CD4-positive, alpha-beta memory T cell (primary cell): Measurements from ENCODE around the gene FAM47E. TPM values are rescaled to one million over a fixed set of nuclear protein-coding genes. Genes with fewer than 3 reads are reported as not detected.

ENCODE experiments used
- CTCF ChIA-PET: fragments of 350-600 bp; sonication (Branson Sonifier 250); formaldehyde crosslinking; loops from one replicate; lab custom pipeline; 2021; ENCODE audit warnings: inconsistent platforms; ENCODE audit not compliant: partially characterized antibody; lab: Charles Lee
- POLR2A ChIA-PET: fragments of 350-600 bp; sonication (Branson Sonifier 250); formaldehyde crosslinking; loops from one replicate; lab custom pipeline; 2021; ENCODE audit not compliant: partially characterized antibody; lab: Charles Lee
- DNase-seq, 5 donors: peaks; one replicate each; pipeline versions ENCODE4 v3.0.0 to v3.0.0-alpha.2; 2020 to 2022; ENCODE audit warnings: mixed read lengths in 1 of 5
- H3K27ac ChIP-seq: one replicate; pipeline ENCODE4 v1.7.0; 2013; ENCODE audit warnings: low read depth, low read length
- H3K27me3 ChIP-seq: 2 replicates; pipeline ENCODE4 v1.7.0; 2013; ENCODE audit warnings: mild to moderate bottlenecking, low read length, moderate library complexity; ENCODE audit not compliant: insufficient read depth
- H3K36me3 ChIP-seq: 2 replicates; pipeline ENCODE4 v1.7.0; 2013; ENCODE audit warnings: mild to moderate bottlenecking, low read length, moderate library complexity; ENCODE audit not compliant: insufficient read depth
- H3K4me1 ChIP-seq: 2 replicates; pipeline ENCODE4 v1.7.0; 2013; ENCODE audit warnings: mild to moderate bottlenecking, low read length, moderate library complexity; ENCODE audit not compliant: insufficient read depth
- H3K4me3 ChIP-seq, 2 donors: one replicate each; pipeline ENCODE4 v1.7.0; 2013; ENCODE audit warnings: low read length in 2 of 2, mild to moderate bottlenecking in 1 of 2
- H3K9me3 ChIP-seq, 2 donors: one replicate each; pipeline ENCODE4 v1.7.0; 2013; ENCODE audit warnings: low read length in 2 of 2, control low read depth in 1 of 2; ENCODE audit not compliant: control insufficient read depth in 1 of 2
- H3K27ac Mint-ChIP-seq, 7 donors: one replicate each; pipeline ENCODE4 v1.8.0; 2020 to 2021; ENCODE audit warnings: mixed read lengths in 7 of 7, mild to moderate bottlenecking in 6 of 7, inconsistent platforms in 3 of 7, moderate library complexity in 3 of 7
- H3K27me3 Mint-ChIP-seq, 2 donors: one replicate each; pipeline ENCODE4 v1.8.0; 2020 to 2021; ENCODE audit warnings: mixed read lengths in 2 of 2
- H3K36me3 Mint-ChIP-seq, 2 donors: one replicate each; pipeline ENCODE4 v1.8.0; 2020 to 2021; ENCODE audit warnings: mixed read lengths in 2 of 2, inconsistent platforms in 1 of 2, mild to moderate bottlenecking in 1 of 2
- H3K4me1 Mint-ChIP-seq, 4 donors: one replicate each; pipeline ENCODE4 v1.8.0; 2020 to 2021; ENCODE audit warnings: mixed read lengths in 4 of 4, mild to moderate bottlenecking in 1 of 4
- H3K4me3 Mint-ChIP-seq, 8 donors: one replicate each; pipeline ENCODE4 v1.8.0; 2020 to 2021; ENCODE audit warnings: mixed read lengths in 8 of 8, mild to moderate bottlenecking in 7 of 8, moderate library complexity in 6 of 8, inconsistent platforms in 3 of 8
- H3K9me3 Mint-ChIP-seq, 8 donors: one replicate each; pipeline ENCODE4 v1.8.0; 2020 to 2021; ENCODE audit warnings: mixed read lengths in 8 of 8, mild to moderate bottlenecking in 5 of 8, inconsistent platforms in 3 of 8, moderate library complexity in 1 of 8
- intact Hi-C: fragments of 100-400 bp; cut with micrococcal nuclease; formaldehyde crosslinking; loops from one replicate; pipeline ENCODE4 v1.15.1; 2023
- polyA plus RNA-seq, 2 donors: library from polyadenylated mRNA; unstranded; fragments of 300-500 nt; fragmentation: Illumina TruSeq; gene quantifications; one replicate each; pipeline ENCODE4 v1.2.3, GENCODE V29; 2021
- total RNA-seq, 2 experiments: library from RNA; stranded (reverse); gene quantifications; one replicate each; pipeline ENCODE4 v1.2.3, GENCODE V29; 2021

FAM47E gene
- total and polyA plus RNA-seq, 4 experiments from 2014 or later = 0.18 to 0.64 TPM; not detected in 2

DNA sequence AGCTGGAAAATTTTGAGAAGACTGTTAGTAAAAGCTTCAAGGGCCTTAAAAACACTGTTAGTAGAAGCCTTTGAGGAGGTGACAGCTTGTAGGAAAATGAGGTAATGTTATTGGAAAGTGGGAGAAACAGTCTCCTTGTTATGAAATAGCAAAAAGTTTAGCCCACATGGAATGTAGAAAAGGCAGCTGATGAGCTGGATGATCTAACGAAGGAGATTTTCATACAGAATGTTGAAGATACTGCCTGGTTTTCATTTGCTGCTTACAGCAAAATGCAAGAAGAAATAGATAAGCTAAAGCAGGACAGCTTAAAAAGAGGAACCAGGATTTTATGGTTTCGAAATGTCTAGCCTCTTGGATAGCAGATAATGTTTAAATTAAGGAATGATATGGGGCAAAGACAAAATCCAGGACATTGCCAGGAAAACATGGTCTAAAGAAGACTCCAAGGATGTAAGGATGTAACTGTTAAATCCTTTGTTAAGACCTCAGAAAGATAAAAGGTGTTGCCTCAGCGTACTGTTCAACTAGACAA, 44.8 kb downstream of the FAM47E start:
- Mint-ChIP-seq H3K4me1 (peaks cover 3 to 13% (median 6%) of the 10 kb centered on the region in 4 donors), H3K27me3 (peaks cover 3 to 5% of the 10 kb centered on the region in 2 donors), H3K9me3 (peaks cover 4 to 31% (median 25%) of the 10 kb centered on the region in 8 donors), H3K36me3 (peaks cover 15 to 35% of the 10 kb centered on the region in 2 donors), H3K4me3 (no peak overlapping the region), H3K27ac (no peak overlapping the region)
- Histone ChIP-seq H3K4me3 (no peak overlapping the region), H3K4me1 (no peaks in the 10 kb centered on the region), H3K27ac (no peak overlapping the region), H3K36me3 (no peaks in the 10 kb centered on the region), H3K27me3 (no peaks in the 10 kb centered on the region), H3K9me3 (no peaks in the 10 kb centered on the region)
- CTCF ChIA-PET = interaction anchor here (0.9 to 1.5 kb wide), 5 partner anchors 11 to 116 kb away, joined by 3 to 4 read pairs (median 3); no protein-coding TSS in a partner anchor
- no peak for DNase-seq
- POLR2A ChIA-PET = interaction anchor here (1.8 kb wide), 1 partner anchor 9 kb away, joined by 4 read pairs; the partner anchor contains the start of gene STBD1
- intact Hi-C loops = no loop called here

DNA sequence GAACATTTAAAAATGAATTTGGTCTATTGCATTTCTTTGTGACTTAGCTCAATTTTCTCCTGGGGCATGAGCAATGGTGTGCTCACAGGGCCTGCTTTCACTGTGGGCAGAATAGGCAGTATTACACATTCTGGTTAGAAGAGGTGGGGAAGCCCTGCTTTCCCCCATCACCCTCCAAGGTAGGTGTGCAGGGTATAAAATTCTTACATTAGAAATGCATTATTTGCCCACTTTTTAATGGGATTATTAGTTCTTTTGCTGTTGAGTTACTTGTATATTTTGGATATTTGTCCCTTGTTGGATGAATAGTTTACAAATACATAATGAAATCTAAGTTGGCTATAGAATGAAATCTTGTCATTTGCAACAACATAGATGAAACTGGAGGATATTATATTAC, 46.7 kb downstream of the FAM47E start:
- no peaks in the 10 kb centered on the region for H3K36me3 ChIP-seq
- Mint-ChIP-seq H3K27ac (no peak overlapping the region), H3K4me3 (no peak overlapping the region), H3K36me3 (peaks cover 13 to 31% of the 10 kb centered on the region in 2 donors), H3K4me1 (peaks cover 11 to 30% (median 19%) of the 10 kb centered on the region in 4 donors), H3K27me3 (no peaks in the 10 kb centered on the region), H3K9me3 (peaks cover 4 to 31% (median 24%) of the 10 kb centered on the region in 8 donors)
- H3K27ac ChIP-seq = no peak overlapping the region
- no peak overlapping the region for H3K4me3 ChIP-seq
- H3K27me3 ChIP-seq = no peaks in the 10 kb centered on the region
- intact Hi-C loops = no loop called here
- ChIA-PET POLR2A (no interaction called here), CTCF (interaction anchor here (0.7 kb wide), 1 partner anchor 1437 kb away, joined by 3 read pairs; no protein-coding TSS in a partner anchor)
- peaks cover 7% of the 10 kb centered on the region for H3K4me1 ChIP-seq
- DNase-seq = no peak
- H3K9me3 ChIP-seq = no peaks in the 10 kb centered on the region

DNA sequence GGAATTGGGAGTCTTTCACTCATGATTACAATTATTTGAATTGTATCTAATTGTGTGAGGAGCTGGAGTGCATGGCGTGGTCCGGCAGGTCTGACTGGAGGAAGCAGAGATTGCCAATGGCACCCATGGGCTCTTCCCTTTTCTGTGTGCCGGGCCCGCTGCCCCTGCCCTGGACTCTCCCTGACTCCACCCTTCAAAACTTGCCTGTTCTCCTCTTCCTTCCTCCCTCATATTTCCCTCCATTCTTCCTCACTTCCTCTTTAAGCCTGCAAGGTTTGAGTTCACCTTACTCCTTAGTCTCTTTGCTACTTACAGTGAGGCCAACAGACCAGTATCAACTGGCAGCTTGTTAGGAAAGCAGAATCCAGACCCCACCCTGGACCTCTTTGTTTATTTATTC, 48.5 kb downstream of the FAM47E start:
- intact Hi-C loops = loop anchor here (10.0 kb wide), 1 partner anchor 75 kb away; no protein-coding TSS in a partner anchor
- POLR2A ChIA-PET = no interaction called here
- peaks cover 19% of the 10 kb centered on the region for H3K4me1 ChIP-seq

DNA sequence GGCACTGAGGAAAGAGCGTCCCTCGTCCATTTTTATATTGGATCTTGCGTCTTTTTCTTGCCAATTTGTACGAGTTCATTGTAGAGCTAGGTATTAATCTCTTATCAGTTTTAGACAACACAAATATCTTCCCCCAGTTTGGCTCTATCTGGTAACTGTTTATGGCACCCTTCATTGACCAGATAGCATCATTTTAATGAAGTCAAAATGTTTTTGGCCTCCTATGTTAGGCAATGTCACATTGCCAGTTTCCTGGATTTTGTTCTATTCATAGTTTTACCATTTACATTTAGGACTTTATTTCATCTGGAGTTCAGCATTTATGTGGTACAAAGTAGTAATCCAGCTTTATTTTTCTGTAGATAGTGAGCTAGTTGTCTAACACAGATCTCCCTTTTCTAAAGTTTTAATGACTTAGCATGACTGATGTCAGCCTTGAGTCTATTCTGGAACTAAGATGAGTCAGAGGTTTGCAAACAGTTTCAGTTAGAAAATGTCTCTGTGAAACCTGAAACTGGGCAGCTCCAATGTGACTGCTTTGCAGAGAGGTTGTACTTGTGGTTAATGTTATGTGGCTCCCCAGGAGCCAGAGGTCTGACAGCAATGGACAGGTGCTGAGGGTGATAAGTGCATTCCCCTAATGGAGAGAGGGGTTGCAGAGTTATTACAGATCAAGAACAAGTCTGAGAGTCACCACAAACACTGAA, 49.7 kb downstream of the FAM47E start:
- Histone ChIP-seq H3K4me1 (peaks cover 27% of the 10 kb centered on the region), H3K9me3 (no peaks in the 10 kb centered on the region), H3K4me3 (no peak overlapping the region), H3K27ac (no peak overlapping the region), H3K36me3 (no peaks in the 10 kb centered on the region), H3K27me3 (no peaks in the 10 kb centered on the region)
- Mint-ChIP-seq H3K36me3 (peaks cover 10 to 18% of the 10 kb centered on the region in 2 donors), H3K27me3 (no peaks in the 10 kb centered on the region), H3K9me3 (peaks cover 3 to 28% (median 22%) of the 10 kb centered on the region in 8 donors), H3K4me1 (peaks cover 27 to 55% (median 40%) of the 10 kb centered on the region in 4 donors), H3K27ac (no peak overlapping the region), H3K4me3 (no peak overlapping the region)
- DNase-seq = no peak
- intact Hi-C loops = loop anchor here (10.0 kb wide), 1 partner anchor 74 kb away; no protein-coding TSS in a partner anchor
- POLR2A ChIA-PET = no interaction called here
- CTCF ChIA-PET = interaction anchor here (2.0 to 3.3 kb wide), 2 partner anchors 76 to 122 kb away, joined by 6 to 18 read pairs; no protein-coding TSS in a partner anchor

More for the DNA sequence above, 48.5 kb downstream of the FAM47E start:
- Histone ChIP-seq H3K36me3 (no peaks in the 10 kb centered on the region), H3K4me3 (no peak overlapping the region), H3K9me3 (no peaks in the 10 kb centered on the region), H3K27me3 (no peaks in the 10 kb centered on the region), H3K27ac (no peak overlapping the region)
- Mint-ChIP-seq H3K36me3 (peaks cover 13 to 25% of the 10 kb centered on the region in 2 donors), H3K4me3 (no peak overlapping the region), H3K27me3 (no peaks in the 10 kb centered on the region), H3K4me1 (peaks cover 21 to 46% (median 33%) of the 10 kb centered on the region in 4 donors), H3K27ac (no peak overlapping the region), H3K9me3 (peaks cover 4 to 31% (median 24%) of the 10 kb centered on the region in 8 donors)
- CTCF ChIA-PET = interaction anchor here (3.3 kb wide), 1 partner anchor 78 kb away, joined by 18 read pairs; no protein-coding TSS in a partner anchor
- no peak for DNase-seq

DNA sequence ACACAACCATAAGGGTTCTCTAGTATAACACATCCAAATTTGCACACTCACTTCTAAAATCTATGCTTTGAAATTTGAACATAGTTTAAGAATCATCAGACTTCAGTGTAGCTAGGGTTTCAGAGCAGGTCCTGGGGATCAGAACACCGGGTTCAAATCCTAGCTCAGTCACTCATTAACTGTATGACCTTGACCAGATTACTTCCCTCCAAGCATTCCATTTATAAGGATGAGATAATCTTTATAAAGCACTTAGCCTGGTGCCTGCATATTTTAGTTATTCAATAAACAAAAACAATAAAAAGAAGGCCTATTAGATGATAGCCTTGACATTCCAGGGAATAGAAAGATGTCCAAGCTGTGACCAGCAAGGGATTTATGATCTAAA, 50.2 kb downstream of the FAM47E start:
- Histone ChIP-seq H3K4me1 (peaks cover 28% of the 10 kb centered on the region), H3K36me3 (no peaks in the 10 kb centered on the region), H3K9me3 (no peaks in the 10 kb centered on the region), H3K27me3 (no peaks in the 10 kb centered on the region), H3K4me3 (no peak overlapping the region), H3K27ac (no peak overlapping the region)
- ChIA-PET CTCF (interaction anchor here (2.0 to 3.3 kb wide), 2 partner anchors 76 to 122 kb away, joined by 6 to 18 read pairs; no protein-coding TSS in a partner anchor), POLR2A (no interaction called here)
- Mint-ChIP-seq H3K36me3 (peaks cover 9 to 17% of the 10 kb centered on the region in 2 donors), H3K9me3 (peaks cover 0 to 23% (median 18%) of the 10 kb centered on the region in 8 donors), H3K4me1 (peaks cover 27 to 55% (median 40%) of the 10 kb centered on the region in 4 donors), H3K27ac (peak overlapping the region in 1 of 7 donors; percentile 24), H3K4me3 (no peak overlapping the region), H3K27me3 (no peaks in the 10 kb centered on the region)
- intact Hi-C loops = loop anchor here (10.0 kb wide), 1 partner anchor 73 kb away; no protein-coding TSS in a partner anchor
- DNase-seq = no peak

DNA sequence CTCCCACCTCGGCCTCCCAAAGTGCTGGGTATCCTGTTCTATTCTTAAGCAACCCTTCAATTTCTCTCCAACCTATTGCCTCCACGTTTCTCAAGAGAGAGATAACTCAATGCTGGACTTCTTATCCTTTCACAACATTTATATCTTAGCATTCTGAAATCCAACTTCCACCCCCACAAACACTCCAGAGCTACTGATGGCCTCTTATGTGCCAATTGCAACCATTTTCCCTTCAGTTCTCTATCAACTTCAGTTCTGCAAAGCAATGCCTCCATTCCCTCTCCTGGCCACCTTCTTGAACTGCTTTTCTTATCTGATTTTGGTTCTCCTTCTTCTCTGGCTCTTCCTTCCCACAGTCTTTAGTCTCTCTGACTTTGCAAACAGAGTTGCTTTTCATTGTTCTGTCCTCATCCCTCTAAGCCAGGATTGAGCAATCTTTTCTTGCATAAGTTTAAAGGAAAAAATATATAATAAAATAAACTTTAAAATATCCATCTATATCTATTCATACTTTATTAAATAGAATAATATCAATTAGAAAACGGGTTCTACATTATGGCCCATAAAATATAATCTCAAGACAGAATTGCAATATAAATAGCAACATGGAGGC, 51.4 kb downstream of the FAM47E start:
- no peaks in the 10 kb centered on the region for H3K36me3 ChIP-seq
- intact Hi-C loops = loop anchor here (10.0 kb wide), 1 partner anchor 72 kb away; no protein-coding TSS in a partner anchor
- ChIA-PET CTCF (interaction anchor here (2.0 to 3.3 kb wide), 2 partner anchors 75 to 123 kb away, joined by 6 to 18 read pairs; no protein-coding TSS in a partner anchor), POLR2A (no interaction called here)
- Mint-ChIP-seq H3K4me1 (peaks cover 27 to 59% (median 43%) of the 10 kb centered on the region in 4 donors), H3K4me3 (peak overlapping the region in 1 of 8 donors; percentile 35), H3K27me3 (no peaks in the 10 kb centered on the region), H3K9me3 (peaks cover 0 to 12% (median 8%) of the 10 kb centered on the region in 8 donors), H3K27ac (peak overlapping the region in 1 of 7 donors; percentile 33), H3K36me3 (peaks cover 8 to 11% of the 10 kb centered on the region in 2 donors)
- DNase-seq = no peak
- H3K4me1 ChIP-seq = peaks cover 39% of the 10 kb centered on the region
- H3K9me3 ChIP-seq = no peaks in the 10 kb centered on the region
- no peak overlapping the region for H3K4me3 ChIP-seq
- H3K27me3 ChIP-seq = no peaks in the 10 kb centered on the region
- no peak overlapping the region for H3K27ac ChIP-seq
